ENCODE results near the gene PKNOX2.

The PKNOX2 gene

GRCh38 chr11:125190566-125190965, 26.0 kb downstream of the PKNOX2 start:
- H3K4me1 ChIP-seq (ENCODE audit: control insufficient read depth, low read length) = no peaks in the 10 kb centered on the region
- H4K20me1 ChIP-seq (ENCODE audit: control insufficient read depth, insufficient read depth, low read depth, low read length) = no peaks in the 10 kb centered on the region
- no peaks in the 10 kb centered on the region for H3K9me2 ChIP-seq (replicated peaks; ENCODE audit: control insufficient read depth, low read length)
- no peak overlapping the region for H3K27ac ChIP-seq (ENCODE audit: low read depth, low read length)
- peaks cover 9% of the 10 kb centered on the region for H3K27me3 ChIP-seq (ENCODE audit: control insufficient read depth, low read length)
- no peak overlapping the region for H3K4me3 ChIP-seq (ENCODE audit: low read length)
- no peaks in the 10 kb centered on the region for H3F3A ChIP-seq (ENCODE audit: control insufficient read depth, insufficient read depth)
- H3K36me3 ChIP-seq (ENCODE audit: control insufficient read depth, low read length) = no peaks in the 10 kb centered on the region
- H3K9me3 ChIP-seq (ENCODE audit: control insufficient read depth, insufficient read depth, low read length) = peaks cover 3% of the 10 kb centered on the region; the same call in 1 of the 2 replicates
- no peak overlapping the region for H3K4me2 ChIP-seq (ENCODE audit: low read length)
- TF ChIP-seq, protein P1, sequence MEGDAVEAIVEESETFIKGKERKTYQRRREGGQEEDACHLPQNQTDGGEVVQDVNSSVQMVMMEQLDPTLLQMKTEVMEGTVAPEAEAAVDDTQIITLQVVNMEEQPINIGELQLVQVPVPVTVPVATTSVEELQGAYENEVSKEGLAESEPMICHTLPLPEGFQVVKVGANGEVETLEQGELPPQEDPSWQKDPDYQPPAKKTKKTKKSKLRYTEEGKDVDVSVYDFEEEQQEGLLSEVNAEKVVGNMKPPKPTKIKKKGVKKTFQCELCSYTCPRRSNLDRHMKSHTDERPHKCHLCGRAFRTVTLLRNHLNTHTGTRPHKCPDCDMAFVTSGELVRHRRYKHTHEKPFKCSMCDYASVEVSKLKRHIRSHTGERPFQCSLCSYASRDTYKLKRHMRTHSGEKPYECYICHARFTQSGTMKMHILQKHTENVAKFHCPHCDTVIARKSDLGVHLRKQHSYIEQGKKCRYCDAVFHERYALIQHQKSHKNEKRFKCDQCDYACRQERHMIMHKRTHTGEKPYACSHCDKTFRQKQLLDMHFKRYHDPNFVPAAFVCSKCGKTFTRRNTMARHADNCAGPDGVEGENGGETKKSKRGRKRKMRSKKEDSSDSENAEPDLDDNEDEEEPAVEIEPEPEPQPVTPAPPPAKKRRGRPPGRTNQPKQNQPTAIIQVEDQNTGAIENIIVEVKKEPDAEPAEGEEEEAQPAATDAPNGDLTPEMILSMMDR (IDR thresholded peaks at IDR 0.05; ENCODE audit: low read depth, low read length, poor library complexity, severe bottlenecking) = no peak
- TF ChIP-seq EZH2phosphoT487 (IDR thresholded peaks at IDR 0.05; ENCODE audit: borderline replicate concordance, low read length) = no peak
- no peaks in the 10 kb centered on the region for H3K79me2 ChIP-seq (ENCODE audit: control insufficient read depth, low read length)

GRCh38 chr11:125192183-125192582, 27.6 kb downstream of the PKNOX2 start:
- TF ChIP-seq, protein P1 (IDR thresholded peaks at IDR 0.05; ENCODE audit: low read depth, low read length, poor library complexity, severe bottlenecking) = no peak
- no peak for TF ChIP-seq EZH2phosphoT487 (IDR thresholded peaks at IDR 0.05; ENCODE audit: borderline replicate concordance, low read length)
- Histone ChIP-seq H3K27ac (ENCODE audit: low read depth, low read length) (no peak overlapping the region), H3K27me3 (ENCODE audit: control insufficient read depth, low read length) (peaks cover 5% of the 10 kb centered on the region)

DNA sequence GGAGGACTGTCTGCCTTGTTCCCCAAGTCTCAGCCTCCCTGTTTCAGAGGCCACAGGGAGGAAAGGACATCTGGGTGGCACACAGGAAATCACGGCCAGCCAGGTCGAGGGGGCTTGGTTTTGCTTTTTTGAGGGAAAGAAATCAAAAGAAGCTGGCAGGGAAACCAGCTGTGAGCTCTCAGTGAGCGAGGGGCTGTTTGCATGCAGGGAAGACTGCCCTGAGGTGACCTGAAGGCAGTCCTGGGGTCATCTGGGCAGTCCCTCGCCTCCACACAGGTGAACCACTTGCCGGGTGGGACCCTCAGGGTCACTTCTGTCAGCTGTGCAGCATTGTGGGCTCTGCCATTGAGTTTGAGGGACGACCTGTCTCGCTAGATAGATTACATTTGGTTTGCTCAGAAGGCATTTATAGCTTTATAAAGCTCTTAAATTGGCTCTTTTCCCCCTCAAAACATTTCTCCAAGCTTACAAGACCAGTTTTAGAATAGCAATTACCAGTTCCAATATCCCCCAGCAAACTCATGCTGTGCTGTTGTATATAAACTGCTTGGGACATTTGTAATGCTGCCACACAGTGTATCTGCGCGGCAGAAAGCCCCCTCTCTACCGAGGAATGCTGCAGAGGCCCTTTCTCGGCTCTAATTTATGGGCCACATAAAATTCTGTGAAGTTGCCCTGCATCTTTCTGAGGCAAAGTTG, 28.3 kb downstream of the PKNOX2 start:
- Histone ChIP-seq H3K4me1 (ENCODE audit: control insufficient read depth, low read length) (no peaks in the 10 kb centered on the region), H3K9me3 (ENCODE audit: control insufficient read depth, insufficient read depth, low read length) (no peaks in the 10 kb centered on the region), H3K4me2 (ENCODE audit: low read length) (no peak overlapping the region), H4K20me1 (ENCODE audit: control insufficient read depth, insufficient read depth, low read depth, low read length) (no peaks in the 10 kb centered on the region), H3K9me2 (replicated peaks; ENCODE audit: control insufficient read depth, low read length) (no peaks in the 10 kb centered on the region), H3K27me3 (ENCODE audit: control insufficient read depth, low read length) (peaks cover 5% of the 10 kb centered on the region), H3K27ac (ENCODE audit: low read depth, low read length) (no peak overlapping the region), H3K36me3 (ENCODE audit: control insufficient read depth, low read length) (no peaks in the 10 kb centered on the region), H3F3A (ENCODE audit: control insufficient read depth, insufficient read depth) (no peaks in the 10 kb centered on the region), H3K4me3 (ENCODE audit: low read length) (no peak overlapping the region), H3K79me2 (ENCODE audit: control insufficient read depth, low read length) (no peaks in the 10 kb centered on the region)
- TF ChIP-seq EZH2phosphoT487 (IDR thresholded peaks at IDR 0.05; ENCODE audit: borderline replicate concordance, low read length) = no peak
- TF ChIP-seq, protein P1 (IDR thresholded peaks at IDR 0.05; ENCODE audit: low read depth, low read length, poor library complexity, severe bottlenecking) = no peak

More at GRCh38 chr11:125192183-125192582, 27.6 kb downstream of the PKNOX2 start:
- Histone ChIP-seq H3F3A (ENCODE audit: control insufficient read depth, insufficient read depth) (no peaks in the 10 kb centered on the region), H3K4me2 (ENCODE audit: low read length) (no peak overlapping the region), H3K4me1 (ENCODE audit: control insufficient read depth, low read length) (no peaks in the 10 kb centered on the region), H4K20me1 (ENCODE audit: control insufficient read depth, insufficient read depth, low read depth, low read length) (no peaks in the 10 kb centered on the region), H3K79me2 (ENCODE audit: control insufficient read depth, low read length) (no peaks in the 10 kb centered on the region), H3K36me3 (ENCODE audit: control insufficient read depth, low read length) (no peaks in the 10 kb centered on the region), H3K9me3 (ENCODE audit: control insufficient read depth, insufficient read depth, low read length) (no peaks in the 10 kb centered on the region), H3K4me3 (ENCODE audit: low read length) (no peak overlapping the region), H3K9me2 (replicated peaks; ENCODE audit: control insufficient read depth, low read length) (no peaks in the 10 kb centered on the region)

All from DOHH2 (cell line).